Activated naive CD8-positive, alpha-beta T cell (primary cell): Measurements from ENCODE around the gene ACOT13.
"Not testable (repeated sequence)": the region's sequence is repeated elsewhere in the genome, so short reads cannot be mapped to it uniquely, and the experiment has no call there.

Source experiments
- H3K27ac Mint-ChIP-seq: one replicate; pipeline ENCODE4 v1.8.0; 2021; ENCODE audit warnings: mixed read lengths
- H3K27me3 Mint-ChIP-seq: one replicate; pipeline ENCODE4 v1.8.0; 2021; ENCODE audit warnings: mixed read lengths
- H3K36me3 Mint-ChIP-seq: one replicate; pipeline ENCODE4 v1.8.0; 2021; ENCODE audit warnings: mixed read lengths
- H3K4me1 Mint-ChIP-seq: one replicate; pipeline ENCODE4 v1.8.0; 2021; ENCODE audit warnings: low read depth, mixed read lengths
- H3K4me3 Mint-ChIP-seq: one replicate; pipeline ENCODE4 v1.8.0; 2021; ENCODE audit warnings: mild to moderate bottlenecking, mixed read lengths
- H3K9me3 Mint-ChIP-seq: one replicate; pipeline ENCODE4 v1.8.0; 2021; ENCODE audit warnings: low read depth, mixed read lengths

Gene ACOT13

DNA sequence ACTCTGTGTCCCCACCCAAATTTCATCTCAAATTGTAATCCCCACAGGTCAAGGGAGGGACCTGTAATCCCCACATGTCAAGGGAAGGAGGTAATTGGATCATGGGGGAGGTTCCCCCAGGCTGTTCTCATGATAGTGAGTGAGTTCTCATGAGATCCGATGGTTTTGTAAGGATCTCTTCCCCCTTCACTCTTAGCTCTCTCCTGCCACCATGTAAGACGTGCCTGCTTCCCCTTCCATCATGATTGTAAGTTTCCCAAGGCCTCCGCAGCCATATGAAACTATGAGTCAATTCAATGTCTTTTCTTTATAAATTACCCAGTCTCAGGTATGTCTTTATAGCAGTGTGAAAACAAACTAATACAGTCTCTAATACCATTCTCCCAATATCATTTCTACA, 84.0 kb downstream of the ACOT13 start:
- not testable (repeated sequence) for H3K27me3 Mint-ChIP-seq, H3K4me3 Mint-ChIP-seq, H3K27ac Mint-ChIP-seq, H3K4me1 Mint-ChIP-seq, H3K9me3 Mint-ChIP-seq, H3K36me3 Mint-ChIP-seq

DNA sequence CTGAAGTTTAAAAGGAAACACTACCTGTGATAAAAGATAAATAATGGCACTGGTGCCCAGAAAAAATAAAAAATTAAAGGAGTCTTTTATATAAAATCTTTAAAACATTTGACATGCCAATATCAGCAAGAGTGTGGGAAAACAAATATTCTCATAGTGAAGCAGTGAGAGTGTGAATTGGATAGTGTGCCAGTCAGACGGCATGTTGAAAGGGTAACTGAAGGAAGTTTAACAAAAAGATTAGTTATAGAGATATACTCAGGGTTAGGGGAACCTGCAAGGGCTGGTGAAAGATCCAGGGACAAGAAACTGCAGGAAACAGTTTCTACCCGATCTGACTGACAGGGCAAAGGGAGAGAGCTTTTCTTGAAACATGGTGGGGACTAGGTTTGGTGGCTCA, 85.6 kb downstream of the ACOT13 start:
- Mint-ChIP-seq H3K4me1 (no peaks in the 10 kb centered on the region), H3K4me3 (no peak overlapping the region), H3K27me3 (no peaks in the 10 kb centered on the region), H3K9me3 (peaks cover 8% of the 10 kb centered on the region), H3K27ac (no peak overlapping the region), H3K36me3 (peaks cover 3% of the 10 kb centered on the region)

DNA sequence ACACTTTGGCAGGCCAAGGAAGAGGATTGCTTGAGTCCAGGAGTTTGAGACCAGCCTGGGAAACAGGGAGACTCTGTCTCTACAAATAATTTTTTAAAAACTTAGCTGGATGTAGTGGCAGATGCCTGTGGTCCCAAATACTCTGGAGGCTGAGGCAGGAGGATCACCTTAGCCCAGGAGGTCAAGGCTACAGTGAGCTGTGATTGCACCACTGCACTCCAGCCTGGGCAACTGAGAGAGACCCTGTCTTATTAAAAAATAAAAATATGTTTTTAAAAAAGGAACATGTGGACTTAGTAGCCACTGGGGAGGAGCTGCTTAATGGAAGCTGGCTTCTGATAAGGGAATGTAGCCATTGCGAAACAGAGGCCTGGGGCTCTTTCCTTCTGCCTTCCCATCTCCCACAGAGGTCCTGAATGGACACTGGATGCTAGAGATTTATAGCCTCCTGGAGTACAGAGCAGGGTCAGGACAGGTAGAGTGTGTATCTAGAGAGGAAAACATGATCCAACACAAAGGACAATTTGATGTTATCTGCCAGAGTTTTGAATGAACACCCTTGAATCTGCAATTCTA, 86.1 kb downstream of the ACOT13 start:
- H3K4me3 Mint-ChIP-seq = no peak overlapping the region
- peaks cover 8% of the 10 kb centered on the region for H3K9me3 Mint-ChIP-seq
- peaks cover 3% of the 10 kb centered on the region for H3K36me3 Mint-ChIP-seq
- no peak overlapping the region for H3K27ac Mint-ChIP-seq
- no peaks in the 10 kb centered on the region for H3K27me3 Mint-ChIP-seq
- H3K4me1 Mint-ChIP-seq = no peaks in the 10 kb centered on the region

DNA sequence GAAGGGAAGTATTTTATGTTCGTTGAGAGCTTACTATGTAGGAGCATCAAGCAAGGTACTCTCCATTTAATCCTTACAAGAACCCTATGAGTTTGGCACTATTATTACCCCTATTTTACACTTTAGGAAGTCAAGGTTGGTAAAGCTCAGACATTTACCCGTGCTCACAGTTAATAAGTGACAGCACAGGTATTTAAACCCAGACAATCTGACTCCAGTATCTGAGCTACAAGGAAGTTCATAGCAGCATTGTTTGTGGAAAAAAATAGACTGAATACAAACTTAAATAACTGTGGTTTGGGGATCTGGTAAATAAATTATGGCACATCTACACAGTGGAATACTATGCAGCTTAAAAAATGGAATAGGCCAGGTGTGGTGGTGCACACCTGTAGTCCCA, 86.7 kb downstream of the ACOT13 start:
- Mint-ChIP-seq H3K36me3 (peaks cover 3% of the 10 kb centered on the region), H3K4me1 (no peaks in the 10 kb centered on the region), H3K27me3 (no peaks in the 10 kb centered on the region), H3K4me3 (no peak overlapping the region), H3K27ac (no peak overlapping the region), H3K9me3 (peaks cover 8% of the 10 kb centered on the region)

DNA sequence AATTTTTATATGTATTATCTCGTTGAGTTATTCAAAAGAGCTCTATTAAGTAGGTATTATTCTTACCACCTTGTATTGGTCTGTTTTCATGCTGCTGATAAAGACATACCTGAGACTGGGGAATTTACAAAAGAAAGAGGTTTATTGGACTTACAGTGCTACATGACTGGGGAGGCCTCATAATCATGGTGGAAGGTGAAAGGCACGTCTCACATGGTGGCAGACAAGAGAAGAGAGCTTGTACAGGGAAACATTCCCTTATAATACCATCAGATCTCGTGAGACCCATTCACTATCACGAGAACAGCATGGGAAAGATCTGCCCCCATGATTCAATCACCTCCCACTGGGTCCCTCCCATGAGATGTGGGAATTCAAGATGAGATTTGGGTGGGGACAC, 87.5 kb downstream of the ACOT13 start:
- H3K27me3 Mint-ChIP-seq, H3K4me1 Mint-ChIP-seq, H3K27ac Mint-ChIP-seq, H3K36me3 Mint-ChIP-seq, H3K4me3 Mint-ChIP-seq, H3K9me3 Mint-ChIP-seq: not testable (repeated sequence)
